Left renal pelvis (tissue), 4 donors: ENCODE data around the gene HMGN4. TPM values are rescaled to one million over a fixed set of nuclear protein-coding genes. Genes with fewer than 3 reads are reported as not detected.
A peak's percentile ranks its signal among the peaks of the same experiment; 100 is the strongest.
"Not testable (repeated sequence)": the region's sequence is repeated elsewhere in the genome, so short reads cannot be mapped to it uniquely, and the experiment has no call there.

Source experiments
- DNase-seq, 4 donors: peaks; one replicate each; pipeline ENCODE4 v3.0.0-alpha.2; 2013; ENCODE audit warnings: low read depth in 4 of 4, low spot score in 3 of 4
- polyA plus RNA-seq, 4 donors: library from polyadenylated mRNA; unstranded; fragments of 120-200 nt; gene quantifications; one replicate each; pipeline ENCODE4 v1.2.1, GENCODE V29; 2013; ENCODE audit not compliant: insufficient read length in 4 of 4

HMGN4 gene
- polyA plus RNA-seq, 4 donors, result 77.8 to 91.6 (median 84.0) TPM

DNA sequence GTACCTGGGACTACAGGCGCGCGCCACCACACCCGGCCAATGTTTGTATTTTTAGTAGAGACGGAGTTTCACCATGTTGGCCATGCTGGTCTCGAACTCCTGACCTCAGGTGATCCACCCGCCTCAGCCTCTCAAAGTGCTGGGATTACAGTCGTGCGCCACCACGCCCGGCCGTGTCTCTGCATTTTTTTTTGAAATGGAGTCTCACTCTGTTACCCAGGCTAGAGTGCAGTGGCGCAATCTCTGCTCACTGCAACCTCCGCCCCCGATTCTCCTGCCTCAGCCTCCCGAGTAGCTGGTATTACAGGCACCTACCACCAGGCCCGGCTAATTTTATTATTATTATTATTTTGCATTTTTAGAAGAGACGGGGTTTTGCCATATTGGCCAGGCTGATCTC, 9.2 kb downstream of the HMGN4 start:
- not testable (repeated sequence) for DNase-seq

DNA sequence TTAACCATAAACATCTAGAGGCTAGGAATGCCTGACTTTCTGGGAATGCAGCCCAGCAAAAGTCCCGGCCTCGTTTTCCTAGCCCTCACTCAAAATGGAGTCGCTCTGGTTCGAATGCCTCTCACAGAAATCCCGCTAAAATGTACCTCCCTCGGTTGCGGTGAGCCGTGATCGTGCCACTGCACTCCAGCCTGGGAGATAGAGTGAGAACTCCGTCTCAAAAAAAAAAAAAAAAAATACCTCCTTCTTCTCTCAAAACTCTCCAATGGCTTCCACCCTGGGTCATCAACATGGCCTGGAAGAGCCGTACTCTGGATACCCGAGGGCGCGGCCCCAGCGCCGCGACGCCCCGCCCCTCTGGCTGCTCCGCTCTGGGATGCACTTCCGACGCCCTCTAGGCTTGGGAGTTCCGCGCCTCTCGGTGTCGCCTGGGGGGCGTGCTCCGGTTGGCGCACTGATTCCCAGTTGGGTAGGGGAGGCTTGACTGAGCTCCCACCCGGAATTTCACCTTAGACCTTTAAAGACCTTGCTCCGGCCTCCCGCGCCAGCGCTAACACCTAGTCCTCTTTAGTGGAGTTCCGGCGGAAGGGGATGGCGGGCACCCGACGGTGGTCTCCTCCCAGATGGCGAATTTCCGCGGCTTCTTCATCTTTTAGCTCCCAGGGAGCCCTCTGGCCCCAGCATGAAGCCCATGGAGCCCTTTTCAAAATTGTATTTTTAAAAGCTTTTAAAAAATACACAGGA, 12.3 kb downstream of the HMGN4 start:
- DNase-seq, result peak in 1 of 4 donors; percentile 52

DNA sequence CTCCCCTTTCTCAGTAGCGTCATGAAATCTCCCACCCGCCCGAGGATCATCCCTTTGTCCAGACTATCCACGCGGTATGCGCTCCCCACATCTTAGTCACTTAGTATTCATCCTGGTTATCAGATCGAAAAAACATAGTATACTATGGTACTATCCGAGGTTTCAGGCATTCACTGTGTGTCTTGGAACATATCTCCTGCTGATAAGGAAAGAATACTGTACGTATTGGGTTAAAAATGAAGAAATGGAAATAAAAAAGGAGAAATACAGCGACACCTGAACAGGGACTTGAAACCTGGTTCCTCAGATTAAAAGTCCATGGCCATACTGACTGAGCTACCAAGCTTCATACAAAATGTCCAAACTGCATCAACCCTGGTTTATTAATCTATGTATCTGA, 14.0 kb downstream of the HMGN4 start:
- DNase-seq, result no peak

DNA sequence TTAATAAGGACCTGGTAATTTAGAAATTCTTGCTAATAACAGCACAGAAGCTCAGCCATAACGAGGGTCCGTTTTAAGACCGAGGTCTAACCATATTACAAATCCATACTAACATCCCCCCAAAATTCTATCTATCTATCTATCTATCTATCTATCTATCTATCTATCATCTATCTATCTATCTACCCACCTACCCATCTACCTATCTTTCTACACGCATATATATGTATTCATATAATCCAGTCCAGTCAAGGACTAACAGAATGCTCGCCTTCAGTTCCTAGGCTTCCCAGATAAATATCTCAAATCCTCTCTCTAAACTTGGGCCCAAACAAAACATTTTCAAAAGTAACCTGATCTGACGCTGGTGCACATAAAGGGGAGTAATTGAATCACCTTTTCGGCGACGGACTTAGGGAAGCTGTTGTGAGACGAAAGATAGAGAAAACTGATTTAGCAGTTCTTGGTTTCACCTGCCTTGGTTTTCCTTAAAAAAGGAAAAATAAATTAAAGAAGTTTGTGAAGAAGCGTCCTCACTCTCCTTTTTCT, 14.5 kb downstream of the HMGN4 start:
- no peak for DNase-seq

DNA sequence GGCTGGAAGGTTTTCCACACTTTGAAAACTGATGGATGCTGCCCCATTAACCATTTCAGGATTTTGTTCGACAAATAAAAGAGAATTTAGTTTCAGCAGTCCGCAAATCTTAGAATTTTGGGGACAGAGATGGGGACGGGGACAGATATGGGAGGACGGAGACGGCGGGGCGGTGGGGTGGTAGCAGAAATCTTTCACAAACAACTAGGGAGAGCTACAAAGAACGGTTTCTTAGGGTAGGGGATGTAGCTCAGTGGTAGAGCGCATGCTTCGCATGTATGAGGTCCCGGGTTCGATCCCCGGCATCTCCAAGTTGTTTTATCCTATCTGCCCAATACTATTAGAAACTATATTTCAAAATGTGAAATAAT, 15.1 kb downstream of the HMGN4 start:
- DNase-seq, result no peak

DNA sequence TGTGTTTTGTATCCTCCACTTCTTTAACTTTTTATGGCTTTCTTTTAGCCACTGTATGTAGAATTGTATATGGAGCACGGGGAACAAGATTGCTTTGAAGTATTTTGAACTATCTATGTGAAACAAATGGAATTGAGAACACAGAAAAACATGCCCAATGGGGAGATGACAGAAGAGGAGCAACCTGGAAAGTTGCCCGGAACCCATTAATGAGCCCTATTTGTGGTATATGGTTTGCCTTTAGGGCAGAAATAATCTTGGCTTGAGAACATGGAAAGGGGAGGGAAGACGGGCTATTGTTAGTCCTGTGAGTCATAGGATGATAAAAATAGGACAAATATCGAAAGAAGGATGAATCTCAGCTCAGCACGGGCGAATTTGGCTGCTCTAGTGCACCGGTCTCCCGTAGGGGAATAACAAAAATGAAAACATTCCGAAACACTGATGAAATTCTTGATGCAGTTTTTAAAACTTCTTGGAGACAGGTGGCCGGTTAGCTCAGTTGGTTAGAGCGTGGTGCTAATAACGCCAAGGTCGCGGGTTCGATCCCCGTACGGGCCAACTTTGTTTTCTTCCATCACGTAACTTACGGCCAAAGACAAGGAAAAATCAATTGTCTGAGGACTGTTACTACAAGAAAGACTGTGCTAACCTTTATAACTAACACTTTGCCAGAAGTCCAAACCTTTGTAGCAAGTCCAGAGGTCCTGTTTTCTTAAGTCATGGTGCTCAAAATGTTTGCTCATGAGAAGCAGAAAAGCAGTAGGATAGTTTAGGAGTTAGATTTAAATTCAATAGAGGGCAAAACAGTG, 15.7 kb downstream of the HMGN4 start:
- DNase-seq, result no peak

DNA sequence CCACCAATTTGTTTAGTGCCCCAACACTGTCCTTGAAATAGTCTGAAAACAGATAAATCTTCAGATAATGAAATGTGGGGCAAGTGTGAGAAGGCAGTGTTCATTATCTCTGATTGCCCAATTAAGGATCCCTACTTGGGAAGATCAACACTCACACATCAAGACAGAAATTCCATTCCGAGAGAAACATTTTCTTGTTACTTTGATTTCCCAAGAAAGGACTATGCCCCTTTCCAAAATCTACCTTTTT, 16.2 kb downstream of the HMGN4 start:
- no peak for DNase-seq

DNA sequence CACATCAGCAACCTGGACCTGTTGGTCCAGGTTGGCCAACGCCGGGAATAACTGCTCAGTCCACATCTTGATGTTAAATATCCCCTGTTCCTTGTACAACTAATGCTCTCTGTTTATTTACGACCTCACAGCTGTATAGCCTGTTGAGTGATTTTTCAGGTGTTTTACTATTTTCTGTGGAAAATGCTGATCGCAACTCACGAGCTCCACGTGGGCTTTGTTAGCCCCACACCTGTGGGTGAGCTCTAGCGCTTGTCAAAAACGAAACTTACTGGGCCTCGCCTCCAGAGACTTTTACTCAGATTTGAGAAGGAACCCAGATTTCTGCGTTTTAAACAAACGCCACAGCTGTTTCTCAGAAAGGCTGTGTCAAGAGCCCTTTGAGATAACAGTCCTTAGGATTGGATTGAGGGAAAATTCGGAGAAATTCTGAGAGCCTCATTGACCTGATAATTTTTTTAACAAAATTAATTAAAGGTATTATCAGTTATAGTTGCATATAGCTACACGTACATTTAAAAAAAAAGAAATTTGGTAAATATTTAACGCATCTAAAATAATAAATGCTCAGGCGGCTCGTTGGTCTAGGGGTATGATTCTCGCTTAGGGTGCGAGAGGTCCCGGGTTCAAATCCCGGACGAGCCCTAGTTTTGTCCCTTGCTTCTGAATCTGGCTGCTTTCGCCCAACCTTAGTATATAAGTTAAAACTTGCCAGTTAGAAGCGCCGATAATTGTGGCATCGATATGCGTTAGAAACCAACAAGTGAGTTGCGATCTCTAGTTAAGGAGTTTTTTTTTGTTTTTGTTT, 16.7 kb downstream of the HMGN4 start:
- DNase-seq, result no peak

DNA sequence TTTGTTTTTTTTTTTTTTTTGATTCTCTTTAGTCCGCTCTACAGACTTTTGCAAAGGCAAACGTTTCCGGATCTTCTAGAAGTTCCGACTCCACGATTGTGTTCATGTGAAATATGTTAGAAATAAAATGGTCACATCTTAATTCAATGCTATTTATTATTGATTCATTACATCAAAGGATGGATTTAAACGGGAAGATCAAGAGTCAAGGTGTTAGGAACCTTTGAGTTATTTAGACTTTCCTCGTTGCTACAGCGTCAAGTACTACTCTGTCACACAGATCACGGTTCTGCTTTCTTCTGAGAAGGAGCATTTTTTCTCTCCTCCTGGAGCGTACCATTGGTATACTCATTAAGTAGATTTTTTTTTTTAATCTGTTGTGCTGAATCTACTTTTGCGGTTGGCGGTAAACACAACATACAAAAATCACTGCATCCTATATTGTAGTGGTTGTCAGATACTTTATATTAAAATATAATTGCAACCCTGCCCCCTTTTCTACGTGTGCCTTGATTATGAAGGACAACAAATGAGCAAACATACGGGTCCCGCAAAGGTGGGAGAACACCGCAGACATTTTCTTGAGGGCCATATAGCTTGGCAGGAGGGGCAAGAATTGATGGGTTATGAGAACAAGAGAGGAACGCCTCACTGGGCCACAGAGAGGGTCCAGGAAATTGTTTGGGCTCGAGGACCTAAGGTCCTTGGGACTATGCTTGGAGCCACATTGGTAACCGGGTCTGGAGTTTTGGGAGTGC, 17.5 kb downstream of the HMGN4 start:
- no peak for DNase-seq

DNA sequence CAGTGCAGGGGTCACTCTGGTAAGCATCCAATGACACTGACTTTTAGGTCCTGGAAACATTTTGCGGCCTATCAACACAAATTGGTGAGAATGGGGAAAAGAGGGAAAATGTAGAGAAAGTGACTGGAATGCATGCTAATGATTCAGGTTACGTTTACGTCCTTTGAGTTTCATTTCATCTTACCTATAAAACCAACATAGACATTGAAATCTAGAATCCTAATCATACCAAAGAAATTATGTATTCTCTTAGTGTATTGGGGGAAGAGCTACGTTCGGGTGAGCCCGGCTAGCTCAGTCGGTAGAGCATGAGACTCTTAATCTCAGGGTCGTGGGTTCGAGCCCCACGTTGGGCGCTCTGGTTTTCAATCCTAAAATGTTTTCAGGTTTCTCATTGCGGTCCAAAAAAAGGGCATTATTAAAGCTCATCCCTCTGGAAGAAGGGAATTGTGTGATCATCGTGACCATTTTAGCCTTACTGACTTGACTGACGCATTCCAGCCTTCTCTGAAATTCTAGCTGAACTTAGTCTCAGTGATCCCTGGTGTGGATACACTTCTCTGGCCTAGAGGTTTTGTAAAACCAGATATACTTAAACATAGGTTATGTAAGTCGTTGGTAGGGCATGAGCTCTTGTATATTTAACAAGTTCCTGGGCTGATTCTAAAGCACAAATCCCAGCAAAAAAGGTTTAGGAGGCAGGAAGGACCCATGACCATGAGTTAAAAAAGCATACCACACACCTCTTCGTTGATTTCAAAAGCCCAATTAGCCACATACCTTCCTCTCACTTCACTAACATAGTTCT, 18.3 kb downstream of the HMGN4 start:
- DNase-seq, result no peak

DNA sequence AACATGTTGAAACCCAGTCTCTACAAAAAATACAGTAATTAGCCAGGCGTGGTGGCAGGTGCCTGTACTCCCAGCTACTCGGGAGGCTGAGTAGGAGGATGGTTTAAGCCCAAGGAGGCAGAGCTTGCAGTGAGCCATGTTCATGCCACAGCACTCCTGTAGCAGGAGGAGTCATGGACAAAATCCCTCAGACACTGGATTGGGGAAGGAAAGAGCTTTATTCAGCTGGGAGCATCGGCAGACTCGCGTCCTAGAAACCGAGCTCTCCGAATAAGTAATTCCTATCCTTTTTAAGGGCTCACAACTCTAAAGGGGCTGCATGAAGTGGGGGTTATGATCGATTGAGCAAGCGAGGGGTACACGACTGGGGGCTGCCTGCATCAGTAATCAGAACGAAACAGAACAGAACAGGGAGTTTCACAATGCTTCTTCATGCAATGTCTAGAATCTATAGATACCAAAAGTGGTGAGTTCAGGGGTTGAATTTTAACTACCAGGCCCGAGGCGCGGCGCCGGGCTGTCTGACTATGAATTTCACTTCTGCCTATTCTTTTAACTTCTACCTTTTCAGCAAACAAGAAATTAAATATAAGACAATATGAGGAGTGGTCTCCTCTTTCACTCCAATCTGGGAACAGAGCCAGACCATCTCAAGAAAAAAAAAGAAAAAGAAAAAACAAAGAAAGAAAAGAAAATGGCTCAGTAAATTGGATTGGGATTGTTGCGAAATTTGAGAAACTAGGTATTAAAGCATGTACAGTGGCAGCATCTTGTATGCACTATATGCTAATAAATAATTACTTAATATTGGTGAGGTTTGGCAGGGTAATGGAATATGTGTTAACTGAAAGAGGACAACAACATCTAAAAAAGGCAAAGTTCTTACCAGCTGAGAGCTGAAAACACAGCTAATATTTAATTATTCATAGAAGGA, 23.6 kb downstream of the HMGN4 start:
- no peak for DNase-seq

DNA sequence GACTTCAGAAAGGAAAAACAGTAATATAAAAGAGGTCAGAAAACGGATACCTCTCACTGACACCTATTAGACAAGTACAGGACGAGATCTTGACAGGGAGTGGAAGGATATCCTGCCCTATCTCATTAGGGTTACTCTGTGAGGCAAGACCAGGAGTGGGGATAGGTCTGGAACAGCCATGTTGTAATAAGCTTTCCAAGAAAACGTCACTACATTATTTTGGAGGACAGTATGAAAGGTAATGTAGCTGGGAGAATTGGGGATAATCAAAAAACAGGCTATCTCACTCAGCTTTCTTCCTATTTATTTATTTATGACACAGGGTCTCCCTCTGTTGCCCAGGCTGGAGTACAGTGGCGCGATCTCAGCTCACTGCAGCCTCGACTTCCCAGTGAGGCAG, 25.3 kb downstream of the HMGN4 start:
- no peak for DNase-seq

DNA sequence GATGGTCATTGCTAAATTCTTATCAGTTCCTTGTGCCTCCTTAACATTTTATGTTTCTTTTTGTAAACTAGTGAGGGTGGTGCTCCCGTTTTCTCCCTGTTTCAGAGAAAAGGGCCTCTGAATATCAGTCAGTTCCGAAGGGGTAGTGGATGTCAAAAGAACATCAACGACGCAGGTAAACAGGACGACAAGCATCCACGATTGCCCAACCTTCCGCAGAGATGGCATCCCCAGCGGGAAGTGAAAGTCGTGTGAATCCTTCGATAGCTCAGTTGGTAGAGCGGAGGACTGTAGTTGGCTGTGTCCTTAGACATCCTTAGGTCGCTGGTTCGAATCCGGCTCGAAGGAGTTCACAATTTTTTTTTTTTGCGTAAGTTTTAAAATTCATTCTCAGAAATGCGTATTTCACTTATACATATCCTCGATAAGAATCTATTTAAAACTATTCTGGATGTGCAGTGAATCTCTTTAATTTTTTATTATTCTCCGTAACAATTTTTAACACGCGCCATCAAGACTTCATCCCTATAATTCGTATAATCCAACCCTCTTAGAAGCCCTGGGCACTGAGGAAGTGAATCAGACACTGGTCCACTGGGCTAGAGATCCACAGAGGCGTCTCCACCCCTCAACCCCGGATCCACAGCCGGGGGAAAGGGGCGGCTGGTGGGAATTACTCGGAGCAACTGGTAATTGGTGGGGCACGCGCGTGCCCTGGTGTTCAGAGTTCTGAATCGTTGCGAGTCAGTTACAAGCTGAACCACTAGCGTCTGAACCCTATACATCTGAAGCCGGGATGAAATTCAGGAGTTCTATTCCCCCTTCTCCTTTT, 30.7 kb downstream of the HMGN4 start:
- peak; percentile 90 to 95 (median 94) for DNase-seq

DNA sequence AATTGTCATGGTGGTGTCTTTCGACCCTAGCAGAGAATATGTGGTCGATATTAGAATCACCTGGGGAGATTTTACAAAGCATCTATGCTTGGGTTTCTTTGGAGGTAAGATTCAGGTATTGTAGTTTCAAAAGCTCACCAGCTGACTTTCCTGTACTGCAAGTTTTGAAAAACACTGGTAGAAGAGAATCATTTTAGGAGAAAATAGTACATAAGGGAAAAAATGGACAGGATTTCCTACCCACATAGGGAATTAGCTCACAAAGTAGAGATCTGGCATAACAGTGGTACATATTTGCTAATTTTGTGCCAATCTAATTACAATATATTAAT, 31.2 kb downstream of the HMGN4 start:
- no peak for DNase-seq

DNA sequence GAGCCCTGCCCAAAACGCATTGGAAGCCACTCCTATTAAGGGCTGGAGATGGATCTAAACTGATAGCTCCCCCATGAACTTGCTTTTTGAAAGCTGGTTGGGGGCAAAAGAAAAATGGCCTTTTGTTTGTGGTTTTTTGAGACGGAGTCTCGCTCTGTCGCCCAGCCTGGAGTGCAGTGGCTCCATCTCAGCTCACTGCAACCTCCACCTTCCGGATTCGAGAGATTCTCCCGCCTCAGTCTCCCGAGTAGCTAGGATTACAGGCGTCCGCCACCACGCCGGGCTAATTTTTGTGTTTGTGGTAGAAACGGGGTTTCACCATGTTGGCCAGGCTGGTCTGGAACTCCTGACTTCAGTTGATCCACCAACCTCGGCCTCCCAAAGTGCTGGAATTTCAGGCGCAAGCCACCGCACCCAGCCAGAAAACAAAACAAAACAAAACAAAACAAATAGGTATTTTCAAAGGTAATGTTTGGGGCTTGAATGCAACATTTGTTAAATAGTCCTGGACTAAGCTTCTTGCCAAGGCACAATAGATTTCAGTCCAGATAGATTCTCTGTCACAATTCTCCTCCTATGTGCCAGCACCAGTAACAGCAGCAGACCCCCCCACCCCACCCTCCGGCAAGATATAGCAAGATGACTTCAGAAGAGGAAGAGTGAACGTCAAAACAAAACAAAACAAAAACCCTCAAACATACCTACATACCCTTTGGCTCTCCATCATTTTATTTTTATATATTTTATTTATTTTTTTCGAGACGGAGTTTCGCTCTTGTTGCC, 32.1 kb downstream of the HMGN4 start:
- DNase-seq, result no peak

DNA sequence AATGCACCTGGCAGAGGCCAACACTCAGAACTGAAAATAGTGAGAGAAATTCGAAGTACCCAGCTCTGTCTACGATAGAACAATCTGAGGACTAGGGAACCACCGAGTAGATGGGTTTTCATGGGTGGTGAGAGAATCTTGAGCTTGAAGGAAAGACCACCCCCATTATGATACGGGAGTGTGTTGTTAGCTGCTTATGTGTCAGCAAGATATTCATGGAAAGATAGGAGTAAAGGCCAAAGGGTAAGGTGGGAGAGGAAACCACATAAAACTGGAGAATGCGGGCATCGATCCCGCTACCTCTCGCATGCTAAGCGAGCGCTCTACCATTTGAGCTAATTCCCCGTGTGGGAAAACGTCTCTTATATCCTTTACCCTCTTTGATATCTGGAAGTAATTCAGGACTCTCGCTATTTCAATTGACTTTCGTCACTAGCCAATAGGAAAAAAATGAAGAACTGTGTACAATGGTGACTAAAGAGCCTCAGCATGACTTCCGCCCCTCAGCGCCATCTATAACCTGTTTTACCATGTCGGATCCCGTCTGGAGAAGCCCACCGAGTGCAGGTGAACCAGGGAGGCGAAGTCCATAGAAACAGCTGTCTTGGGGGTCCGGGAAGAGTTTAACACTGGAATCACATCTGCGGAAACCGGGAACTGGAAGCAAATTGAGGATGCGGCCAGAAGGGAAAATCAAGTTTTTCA, 33.6 kb downstream of the HMGN4 start:
- no peak for DNase-seq
